MM.1S (cell line): Measurements from ENCODE around the gene XYLT2.

Experiments used
- DNase-seq: peaks from one replicate; pipeline ENCODE4 v3.0.0-alpha.2; 2015
- H2AFZ ChIP-seq: fragments of 300-600 bp; sonication (generic); 2 replicates; pipeline ENCODE4 v1.6.0; 2016; ENCODE audit warnings: antibody characterized with exemption, low read length
- H3F3A ChIP-seq: fragments of 300-600 bp; sonication (generic); 2 replicates; pipeline ENCODE4 v1.6.1; 2016; ENCODE audit warnings: mild to moderate bottlenecking, antibody characterized with exemption, low read length, moderate library complexity, mixed read lengths; ENCODE audit not compliant: insufficient read depth
- H3K27ac ChIP-seq: fragments of 300-600 bp; sonication (generic); 2 replicates; pipeline ENCODE4 v1.5.1; 2016; ENCODE audit warnings: mild to moderate bottlenecking, low read length
- H3K27me3 ChIP-seq: fragments of 300-600 bp; sonication (generic); replicated peaks from 2 replicates; pipeline ENCODE4 v1.6.0; 2016; ENCODE audit warnings: low read length; ENCODE audit not compliant: insufficient read depth
- H3K36me3 ChIP-seq: fragments of 300-600 bp; sonication (generic); replicated peaks from 2 replicates; pipeline ENCODE4 v1.6.1; 2016; ENCODE audit warnings: mild to moderate bottlenecking, low read length, mixed read lengths; ENCODE audit not compliant: insufficient read depth
- H3K4me1 ChIP-seq: fragments of 300-600 bp; sonication (generic); 2 replicates; pipeline ENCODE4 v1.6.1; 2016; ENCODE audit warnings: low read length, mixed read lengths
- H3K4me2 ChIP-seq: fragments of 300-600 bp; sonication (generic); 2 replicates; pipeline ENCODE4 v1.6.0; 2016; ENCODE audit warnings: low read depth, low read length
- H3K4me3 ChIP-seq: fragments of 300-600 bp; sonication (generic); 2 replicates; pipeline ENCODE4 v1.5.1; 2016; ENCODE audit warnings: low read length, mixed read lengths
- H3K79me2 ChIP-seq: fragments of 300-600 bp; sonication (generic); 2 replicates; pipeline ENCODE4 v1.6.1; 2016; ENCODE audit warnings: mixed run types, low read length, mixed read lengths
- H3K9ac ChIP-seq: fragments of 300-600 bp; sonication (generic); 2 replicates; pipeline ENCODE4 v1.6.1; 2016; ENCODE audit warnings: low read length, mixed read lengths
- H3K9me2 ChIP-seq: fragments of 300-600 bp; sonication (generic); replicated peaks from 2 replicates; pipeline ENCODE4 v1.6.1; 2016; ENCODE audit warnings: mild to moderate bottlenecking, low read length, mixed read lengths; ENCODE audit not compliant: insufficient read depth
- H3K9me3 ChIP-seq: fragments of 300-600 bp; sonication (generic); replicated peaks from 2 replicates; pipeline ENCODE4 v1.6.1; 2016; ENCODE audit warnings: mild to moderate bottlenecking, low read length, mixed read lengths; ENCODE audit not compliant: insufficient read depth
- H4K20me1 ChIP-seq: fragments of 300-600 bp; sonication (generic); 2 replicates; pipeline ENCODE4 v1.6.1; 2016; ENCODE audit warnings: mild to moderate bottlenecking, low read length, moderate library complexity, mixed read lengths; ENCODE audit not compliant: insufficient read depth
- CTCF ChIP-seq: fragments of 300-600 bp; sonication (generic); IDR thresholded peaks from 2 replicates; pipeline ENCODE4 v1.5.1; 2016; ENCODE audit warnings: antibody characterized with exemption, low read length, mixed read lengths
- EZH2 ChIP-seq: fragments of 300-600 bp; sonication (generic); optimal IDR thresholded peaks from 2 replicates; pipeline ENCODE3; 2017; ENCODE audit warnings: low read depth, mild to moderate bottlenecking, antibody characterized with exemption, low read length, mixed read lengths
- EZH2phosphoT487 ChIP-seq: fragments of 300-600 bp; sonication (generic); IDR thresholded peaks from 2 replicates; pipeline ENCODE4 v1.6.1; 2018; ENCODE audit warnings: antibody characterized with exemption, low read length

Gene XYLT2

GRCh38 chr17:50359005-50359699, 13.2 kb downstream of the XYLT2 start:
- TF ChIP-seq EZH2 (no peak), EZH2phosphoT487 (no peak), CTCF (no peak)
- H3K36me3 ChIP-seq: no peaks in the 10 kb centered on the region

GRCh38 chr17:50359998-50360461, 14.1 kb downstream of the XYLT2 start:
- DNase-seq: no peak
- Histone ChIP-seq H3K27me3 (no peaks in the 10 kb centered on the region), H3K4me1 (no peaks in the 10 kb centered on the region), H3K36me3 (no peaks in the 10 kb centered on the region), H3K9me3 (no peaks in the 10 kb centered on the region), H3K4me3 (no peak overlapping the region), H3K79me2 (no peaks in the 10 kb centered on the region), H2AFZ (no peak overlapping the region), H3F3A (no peaks in the 10 kb centered on the region), H3K4me2 (no peak overlapping the region), H4K20me1 (no peaks in the 10 kb centered on the region), H3K9me2 (no peaks in the 10 kb centered on the region), H3K9ac (no peak overlapping the region), H3K27ac (no peak overlapping the region)
- TF ChIP-seq EZH2phosphoT487: no peak

More at GRCh38 chr17:50359005-50359699, 13.2 kb downstream of the XYLT2 start:
- Histone ChIP-seq H2AFZ (no peak overlapping the region), H3F3A (no peaks in the 10 kb centered on the region), H3K27me3 (no peaks in the 10 kb centered on the region), H3K4me3 (no peak overlapping the region), H3K9me3 (no peaks in the 10 kb centered on the region), H4K20me1 (no peaks in the 10 kb centered on the region), H3K9me2 (no peaks in the 10 kb centered on the region), H3K4me1 (no peaks in the 10 kb centered on the region), H3K27ac (no peak overlapping the region), H3K4me2 (no peak overlapping the region), H3K9ac (no peak overlapping the region), H3K79me2 (no peaks in the 10 kb centered on the region)
- no peak for DNase-seq

GRCh38 chr17:50360486-50361115, 14.7 kb downstream of the XYLT2 start:
- H3K27ac ChIP-seq: no peak overlapping the region
- no peaks in the 10 kb centered on the region for H3K36me3 ChIP-seq
- H3K4me2 ChIP-seq: no peak overlapping the region
- no peaks in the 10 kb centered on the region for H4K20me1 ChIP-seq
- no peaks in the 10 kb centered on the region for H3K9me2 ChIP-seq
- no peak for TF ChIP-seq CTCF
- TF ChIP-seq EZH2: no peak
- TF ChIP-seq EZH2phosphoT487: no peak
- H3F3A ChIP-seq: no peaks in the 10 kb centered on the region
- H3K9me3 ChIP-seq: no peaks in the 10 kb centered on the region
- no peaks in the 10 kb centered on the region for H3K79me2 ChIP-seq
- H2AFZ ChIP-seq: no peak overlapping the region
- H3K4me1 ChIP-seq: no peaks in the 10 kb centered on the region
- no peak overlapping the region for H3K4me3 ChIP-seq
- H3K27me3 ChIP-seq: no peaks in the 10 kb centered on the region
- no peak for DNase-seq
- no peak overlapping the region for H3K9ac ChIP-seq
